G401 (cell line): ENCODE data around the gene PNKD. TPM values are rescaled to one million over a fixed set of nuclear protein-coding genes. Genes with fewer than 3 reads are reported as not detected.
"Not testable (repeated sequence)": the region's sequence is repeated elsewhere in the genome, so short reads cannot be mapped to it uniquely, and the experiment has no call there.

Experiments used
- DNase-seq: peaks from one replicate; pipeline ENCODE4 v3.0.0-alpha.2; 2015; ENCODE audit warnings: low spot score
- in situ Hi-C: cut with HindIII; loops from 2 replicates; pipeline ENCODE4 v1.10.0; 2016; ENCODE audit warnings: low sequenced_read_pairs, mixed read lengths
- total RNA-seq: library from RNA; depleted of rRNA; stranded (reverse); fragments of >200 nt; shearing (Covaris generic); gene quantifications from 2 replicates; pipeline ENCODE4 v1.2.3, GENCODE V29; 2014

Gene PNKD
- total RNA-seq, 1 experiment from 2014 or later: 37.5 TPM

DNA sequence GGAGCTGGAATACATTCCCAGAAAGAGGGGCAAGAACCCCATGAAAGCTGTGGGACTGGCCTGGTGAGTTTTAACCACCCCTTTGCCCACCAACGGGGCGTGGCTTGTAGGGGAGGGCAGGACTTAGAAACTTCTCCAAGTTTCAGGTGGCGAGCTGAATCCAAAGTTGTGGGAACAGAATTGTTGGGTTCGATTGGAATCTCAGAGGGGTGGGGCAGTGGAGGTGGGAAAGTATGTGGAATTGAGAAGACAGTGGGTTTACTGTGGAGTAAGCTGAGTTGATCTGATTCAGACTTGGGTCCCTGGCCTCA is 1.1 kb downstream of the PNKD start:
- no peak for DNase-seq
- in situ Hi-C loops: no loop called here

DNA sequence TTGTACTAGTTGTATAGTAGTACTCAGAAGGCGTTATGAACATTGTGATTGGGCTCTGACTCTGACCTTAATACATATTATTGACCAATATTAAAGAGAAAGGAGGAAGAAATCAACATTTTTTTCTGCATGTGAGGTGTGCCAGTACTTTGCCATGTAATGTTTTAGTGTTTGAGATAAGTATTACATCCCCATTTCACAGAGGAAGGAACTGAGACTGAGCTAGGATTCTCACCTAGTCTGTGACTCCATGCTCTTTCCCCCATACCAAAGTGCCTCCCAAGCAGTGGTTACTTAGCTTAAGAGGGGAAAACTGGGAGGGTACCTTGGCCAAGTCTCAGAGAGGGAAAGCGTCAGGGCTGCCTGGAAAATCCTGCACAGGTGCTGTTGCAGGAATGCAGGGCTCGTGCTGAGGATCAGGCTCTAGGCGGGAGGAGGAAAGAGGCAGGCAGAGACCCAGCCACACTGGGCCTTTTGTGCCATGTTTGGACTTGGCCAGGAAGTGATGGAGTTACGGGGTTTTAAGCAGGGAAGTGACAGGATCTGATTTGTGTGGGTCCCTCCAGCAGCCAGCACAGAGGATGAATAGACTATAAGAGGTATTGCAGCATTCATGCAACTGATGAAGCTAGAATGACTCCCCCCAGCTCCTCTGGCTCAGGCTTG is 1.7 kb downstream of the PNKD start:
- no peak for DNase-seq
- in situ Hi-C loops: no loop called here

DNA sequence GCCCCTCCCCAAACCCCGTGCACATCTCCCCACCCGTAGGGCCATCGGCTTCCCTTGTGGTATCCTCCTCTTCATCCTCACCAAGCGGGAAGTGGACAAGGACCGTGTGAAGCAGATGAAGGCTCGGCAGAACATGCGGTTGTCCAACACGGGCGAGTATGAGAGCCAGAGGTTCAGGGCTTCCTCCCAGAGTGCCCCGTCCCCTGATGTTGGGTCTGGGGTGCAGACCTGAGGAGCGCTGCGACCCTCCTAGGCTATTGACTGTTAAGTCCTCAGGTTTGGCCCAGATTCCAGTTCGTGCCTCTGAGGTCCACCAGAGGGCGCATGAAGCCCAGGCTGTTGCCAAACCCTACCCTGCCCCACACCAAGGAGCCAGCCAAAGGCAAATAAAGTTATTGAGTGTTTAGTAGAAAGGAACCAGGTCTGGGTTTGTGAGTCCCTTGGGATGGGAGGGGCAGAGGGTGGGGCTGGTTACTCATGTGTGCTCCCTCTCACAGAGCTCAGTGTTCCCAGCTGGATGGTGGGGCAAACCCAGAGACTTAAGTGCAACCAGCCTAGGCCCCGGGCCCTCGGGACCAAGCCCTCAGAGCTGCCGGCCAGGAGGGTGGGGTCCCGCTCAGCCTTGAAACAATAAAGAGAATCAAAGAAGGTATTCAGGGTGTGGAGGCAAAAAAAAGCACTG is 2.4 kb downstream of the PNKD start:
- in situ Hi-C loops: no loop called here
- DNase-seq: peak; percentile 87

DNA sequence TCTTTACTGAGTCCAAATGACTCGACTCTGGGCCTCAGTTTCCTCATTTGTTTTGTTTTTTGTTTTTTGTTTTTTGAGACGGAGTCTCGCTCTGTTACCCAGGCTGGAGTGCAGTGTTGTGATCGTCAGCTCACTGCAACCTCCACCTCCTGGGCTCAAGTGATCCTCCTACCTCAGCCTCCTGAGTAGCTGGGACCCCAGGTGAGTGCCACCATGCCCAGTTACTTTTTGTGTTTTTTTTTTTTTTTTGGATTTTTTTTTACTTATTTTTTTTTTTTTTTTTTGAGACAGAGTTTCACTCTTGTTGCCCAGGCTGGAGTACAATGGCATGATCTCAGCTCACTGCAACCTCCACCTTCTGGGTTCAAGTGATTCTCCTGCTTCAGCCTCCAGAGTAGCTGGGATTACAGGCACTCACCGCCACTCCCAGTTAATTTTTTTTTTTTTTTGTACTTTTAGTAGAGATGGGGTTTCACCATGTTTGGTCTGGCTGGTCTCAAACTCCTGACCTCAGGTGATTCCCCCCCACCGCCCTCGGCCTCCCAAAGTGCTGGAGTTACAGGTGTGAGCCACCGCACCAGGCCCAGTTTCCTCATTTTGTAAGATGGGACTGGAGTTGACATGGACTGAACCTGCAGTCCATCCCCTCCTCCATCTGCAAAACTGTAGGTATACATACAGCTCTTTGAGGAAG is 3.0 kb downstream of the PNKD start:
- DNase-seq, in situ Hi-C loops: not testable (repeated sequence)

DNA sequence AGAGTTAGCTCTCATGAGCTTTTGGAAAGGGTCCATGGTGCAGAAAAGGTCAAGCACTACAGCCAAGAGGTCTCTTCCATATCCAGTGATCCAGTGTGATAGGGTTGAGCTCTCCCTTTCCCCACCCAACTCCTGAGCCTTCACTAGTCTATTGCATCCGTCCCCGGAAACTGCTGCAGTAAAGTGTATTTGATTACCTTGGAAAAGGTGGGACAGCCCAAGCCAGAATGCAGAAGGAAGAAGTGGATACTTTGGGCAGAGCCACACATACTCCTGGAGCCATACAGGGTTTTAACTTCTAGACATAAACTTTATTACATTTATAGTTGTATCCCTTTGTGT is 3.6 kb downstream of the PNKD start:
- DNase-seq: no peak
- in situ Hi-C loops: no loop called here

DNA sequence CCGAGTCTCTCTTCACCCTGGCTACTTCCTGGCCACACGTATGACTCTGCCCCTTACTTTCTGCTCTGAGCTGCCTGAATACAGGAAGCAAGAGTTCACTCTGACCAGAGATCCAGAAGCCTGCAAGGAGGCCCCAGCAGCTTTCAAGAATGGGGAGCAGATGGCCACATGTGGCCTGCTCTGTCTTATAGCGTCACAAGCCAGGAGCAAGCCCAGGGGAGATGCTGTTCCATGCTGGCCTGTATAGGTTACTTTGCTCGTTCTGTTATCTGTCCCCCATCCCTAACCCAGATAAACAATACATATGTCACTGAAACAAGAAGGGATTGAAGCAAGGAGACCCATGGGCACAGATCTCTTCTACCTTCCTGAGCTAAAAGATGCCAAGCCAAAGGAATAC is 4.3 kb downstream of the PNKD start:
- in situ Hi-C loops: no loop called here
- DNase-seq: no peak

DNA sequence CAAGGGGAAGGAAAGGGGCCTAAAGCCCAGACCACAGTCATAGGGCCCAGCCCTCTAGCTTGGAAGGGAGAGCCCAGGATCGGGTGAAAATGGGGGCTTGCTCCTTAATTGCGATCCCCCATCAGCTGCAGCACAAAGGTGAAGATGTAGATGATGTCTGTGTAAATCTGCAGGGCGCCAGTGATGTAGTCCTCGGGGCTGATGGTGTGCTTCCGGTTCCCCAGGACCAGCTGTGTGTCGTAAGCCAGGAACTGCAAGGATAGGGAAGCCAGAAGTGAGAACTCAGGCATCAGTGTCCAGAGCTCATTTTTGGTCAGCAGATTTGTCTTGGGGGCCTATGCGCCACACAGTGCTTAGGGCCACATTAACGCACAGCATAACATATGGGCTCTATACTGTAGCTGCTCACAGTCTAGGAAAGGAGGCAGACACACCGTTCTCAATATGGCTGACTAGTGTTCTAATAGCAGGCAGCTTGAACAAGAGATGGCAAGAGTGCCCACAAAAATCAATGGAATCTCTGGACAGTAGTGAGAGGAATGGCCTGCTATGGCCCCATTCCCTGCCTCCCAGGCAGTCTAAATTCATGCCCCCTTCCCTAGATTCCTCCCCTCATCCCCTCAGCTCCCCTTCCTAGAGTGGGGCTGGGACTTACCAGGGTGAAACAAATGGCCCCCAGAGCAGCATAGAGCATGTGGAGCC is 5.2 kb downstream of the PNKD start:
- in situ Hi-C loops: no loop called here
- DNase-seq: no peak

DNA sequence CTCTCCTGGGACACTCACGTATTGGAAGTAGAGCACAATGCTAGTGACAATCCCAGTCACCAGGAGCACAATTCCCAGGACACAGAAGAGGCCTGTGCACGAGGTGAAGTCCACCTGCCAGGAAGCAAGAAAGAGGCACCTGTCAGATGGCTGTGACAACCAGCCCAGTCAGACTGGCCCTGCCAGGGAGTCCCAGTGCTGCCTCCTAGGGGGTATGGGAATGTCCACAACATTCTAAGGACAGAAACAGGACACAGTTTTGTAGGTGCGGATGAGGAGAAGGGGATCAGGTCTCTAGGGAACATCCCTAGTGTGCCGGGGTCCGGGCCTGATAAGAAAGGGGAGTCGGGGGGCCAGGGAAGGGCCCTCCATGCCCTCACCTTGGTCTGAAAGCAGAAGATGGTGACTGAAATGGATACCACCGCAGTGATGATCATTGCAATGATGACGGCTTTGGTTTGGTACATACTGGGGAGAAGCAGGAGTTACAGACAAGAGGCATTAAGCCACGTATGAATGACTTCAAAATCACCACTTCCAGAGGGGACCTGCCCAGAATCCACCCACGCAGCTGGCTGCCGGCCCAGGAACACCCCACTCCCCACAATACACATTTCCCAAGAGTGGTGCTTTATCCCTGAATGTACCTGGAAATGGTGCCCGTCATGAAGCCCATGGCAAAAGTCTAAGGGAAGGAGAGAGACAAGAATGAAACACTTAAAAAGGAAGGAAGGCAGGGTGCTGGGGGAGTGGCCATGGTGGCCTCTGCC is 6.9 kb downstream of the PNKD start:
- DNase-seq: no peak
- in situ Hi-C loops: no loop called here

DNA sequence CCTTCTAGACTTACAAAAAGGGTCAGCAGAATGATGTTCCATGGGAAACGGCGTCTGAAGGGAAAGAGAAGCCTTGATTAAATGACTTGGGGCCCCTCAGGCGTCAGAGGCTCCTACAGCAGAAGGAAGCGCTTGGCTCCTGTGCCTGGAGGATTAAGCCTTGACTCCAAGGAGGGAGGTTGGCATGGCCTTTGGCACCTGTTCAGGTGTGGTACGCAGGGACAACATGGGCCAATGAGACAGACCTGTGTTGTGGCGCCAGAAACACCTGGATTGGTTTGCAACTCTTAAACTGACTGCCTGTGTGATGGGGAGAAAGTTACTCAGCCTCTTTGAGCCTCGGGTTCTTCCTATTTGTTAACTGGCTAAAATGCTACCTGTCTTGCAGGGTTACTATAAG is 7.6 kb downstream of the PNKD start:
- in situ Hi-C loops: no loop called here
- no peak for DNase-seq

DNA sequence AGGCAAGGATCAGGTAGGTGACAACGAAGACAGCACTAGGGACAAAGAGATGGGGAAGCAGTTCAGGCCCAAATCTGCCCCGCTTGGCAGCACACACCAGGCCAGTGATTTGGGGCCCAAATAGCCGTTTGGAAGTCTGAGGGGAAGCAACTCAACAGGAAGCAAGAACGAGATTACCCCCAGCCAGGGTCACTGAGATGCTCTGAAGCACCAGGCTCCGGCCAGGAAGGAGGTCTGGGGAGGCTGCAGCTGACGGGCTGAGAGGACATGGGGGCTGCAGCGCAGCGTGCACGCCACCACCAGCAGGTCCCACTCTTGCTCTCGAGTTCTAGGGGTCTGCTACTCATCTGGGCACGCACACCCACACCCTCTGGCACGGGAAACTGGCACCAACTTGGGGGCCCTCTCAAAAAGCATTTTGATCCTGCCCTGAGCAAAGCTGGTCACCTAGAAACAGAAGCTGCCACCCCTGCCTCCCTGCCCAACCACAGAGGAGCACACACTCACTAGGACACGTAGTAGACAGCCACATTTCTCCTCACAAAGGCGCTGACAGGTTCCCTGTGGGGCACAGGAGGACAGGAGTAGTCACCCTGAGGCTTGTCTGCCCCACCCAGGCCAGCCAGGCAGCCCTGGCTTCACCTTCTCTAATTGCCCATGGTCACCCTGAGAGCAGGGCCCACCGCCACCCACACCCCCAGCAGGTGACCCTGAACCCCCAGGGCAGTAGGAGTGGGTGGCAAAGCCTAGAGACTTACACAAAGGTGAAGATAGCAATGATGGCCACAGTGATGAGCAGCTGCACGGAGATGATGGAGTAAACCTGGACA is 8.4 kb downstream of the PNKD start:
- DNase-seq: no peak
- in situ Hi-C loops: no loop called here

DNA sequence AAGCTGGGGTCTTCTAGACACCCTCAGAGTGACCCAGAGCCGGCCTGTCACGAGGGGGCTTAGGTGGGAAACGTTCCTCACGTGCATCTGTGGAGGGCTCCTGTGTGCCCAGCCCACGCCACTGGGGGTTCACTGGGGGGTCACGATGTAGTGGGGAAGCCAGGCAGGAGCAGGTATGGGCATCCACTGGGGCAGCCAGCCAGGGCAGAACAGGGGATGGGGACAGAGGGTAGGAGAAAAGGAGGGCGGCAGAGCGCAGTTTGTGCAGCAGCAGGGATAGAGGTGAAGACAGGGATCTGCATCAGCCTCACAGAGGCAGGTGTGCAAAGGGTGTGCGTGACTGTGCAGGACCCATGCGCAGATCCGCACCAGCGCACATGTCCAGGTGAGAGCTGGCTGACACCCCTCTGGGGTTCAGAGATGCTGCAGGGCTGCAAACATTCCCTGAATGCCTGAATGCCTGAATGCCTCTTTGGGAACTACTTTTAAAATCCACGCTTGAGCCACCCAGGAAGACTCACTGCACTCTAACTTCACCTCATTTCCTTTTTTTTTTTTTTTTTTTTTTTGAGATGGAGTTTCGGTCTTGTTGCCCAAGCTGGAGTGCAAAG is 10.0 kb downstream of the PNKD start:
- no peak for DNase-seq
- in situ Hi-C loops: no loop called here

DNA sequence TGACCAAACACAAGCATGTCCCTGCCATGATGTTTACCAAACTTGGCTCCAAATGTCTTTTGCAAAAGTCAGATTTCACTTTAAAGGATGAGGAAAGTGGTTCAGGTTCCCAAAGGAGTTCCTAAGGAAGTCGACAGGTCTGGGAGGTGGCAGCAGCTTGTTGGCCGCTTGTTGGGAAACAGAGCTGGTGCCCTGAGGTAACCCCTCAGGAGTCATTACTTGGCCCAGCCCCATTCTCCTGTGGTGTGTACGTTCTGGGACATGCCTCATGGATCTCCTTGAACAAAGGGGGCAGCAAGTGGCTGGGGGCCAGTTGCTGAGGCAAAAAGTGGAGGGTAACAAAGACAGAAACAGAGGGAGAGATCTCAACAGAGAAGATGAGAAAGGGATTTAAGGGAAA is 11.1 kb downstream of the PNKD start:
- peak; percentile 53 for DNase-seq
- in situ Hi-C loops: no loop called here

DNA sequence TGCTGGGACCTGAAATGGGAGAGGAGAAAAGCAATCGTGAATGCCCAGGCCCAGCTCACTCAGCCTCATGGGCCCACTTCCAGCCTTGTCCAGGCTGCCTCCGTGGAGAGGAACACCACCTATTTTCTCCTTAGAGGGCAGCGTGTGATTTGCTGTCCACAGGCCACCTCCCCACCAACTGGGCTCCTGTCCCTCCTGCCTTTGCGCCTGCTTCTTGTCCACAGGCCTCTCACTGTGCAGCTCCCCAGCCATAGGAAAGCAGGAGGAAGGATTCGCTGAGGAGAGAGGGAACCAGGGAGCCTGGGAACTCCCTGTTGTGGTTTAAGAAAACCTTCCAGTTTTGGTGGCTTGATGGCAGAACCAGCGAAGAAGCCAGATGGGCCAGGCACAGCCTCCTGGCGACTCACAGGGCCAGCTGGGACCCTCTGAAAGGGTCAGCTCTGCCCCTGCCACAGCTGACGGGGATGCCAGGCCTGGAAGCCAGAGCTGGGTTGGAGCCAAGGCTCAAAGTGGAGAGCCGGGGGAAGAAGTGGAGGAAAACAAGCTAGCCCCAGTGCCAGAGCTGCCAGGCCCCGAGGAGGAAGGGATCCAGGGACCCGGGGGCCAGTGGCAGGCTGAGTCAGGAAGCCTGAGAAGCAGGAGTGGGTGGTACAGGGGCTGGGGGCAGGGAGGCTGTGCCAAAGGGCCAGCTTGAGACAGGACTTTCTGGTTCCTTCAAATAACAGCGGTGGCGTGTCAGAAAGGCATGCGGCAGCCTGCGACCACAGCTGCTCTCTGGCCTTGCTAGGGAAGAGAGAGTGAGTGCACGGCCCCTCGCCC is 12.1 kb downstream of the PNKD start:
- DNase-seq: peak; percentile 83
- in situ Hi-C loops: no loop called here

DNA sequence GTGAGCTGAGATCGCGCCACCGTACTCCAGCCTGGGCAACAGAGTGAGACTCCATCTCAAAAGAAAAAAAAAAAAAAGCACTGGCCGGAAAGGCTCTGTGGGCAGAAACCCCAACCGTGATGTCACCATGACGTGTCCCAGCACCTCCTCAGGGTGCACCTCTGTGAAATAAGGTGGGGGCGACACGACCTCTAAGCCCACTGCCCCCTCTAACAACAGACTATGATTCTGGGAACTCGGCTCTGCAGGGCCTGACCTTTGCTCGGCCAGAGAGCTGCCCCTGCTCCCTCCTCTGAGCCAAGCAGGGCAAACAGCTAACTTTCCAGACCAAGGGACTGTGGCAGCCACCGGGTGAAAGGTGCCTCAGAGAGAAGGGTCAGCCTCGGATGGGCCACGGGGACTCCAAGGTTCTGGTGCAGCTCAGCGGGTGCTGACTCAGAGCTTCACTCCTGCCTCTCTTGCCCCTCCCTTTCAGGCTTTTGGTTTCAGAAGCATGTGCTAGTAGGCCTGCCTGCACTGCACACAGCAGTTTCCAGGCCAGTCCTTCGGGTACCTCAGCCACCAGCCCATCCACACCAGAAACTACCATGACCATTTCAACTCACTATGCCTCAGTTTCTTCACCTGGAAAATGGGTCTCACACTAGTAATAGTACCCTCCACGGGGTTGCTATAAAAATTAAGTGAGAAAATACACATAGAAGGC is 13.9 kb downstream of the PNKD start:
- in situ Hi-C loops: no loop called here
- no peak for DNase-seq

DNA sequence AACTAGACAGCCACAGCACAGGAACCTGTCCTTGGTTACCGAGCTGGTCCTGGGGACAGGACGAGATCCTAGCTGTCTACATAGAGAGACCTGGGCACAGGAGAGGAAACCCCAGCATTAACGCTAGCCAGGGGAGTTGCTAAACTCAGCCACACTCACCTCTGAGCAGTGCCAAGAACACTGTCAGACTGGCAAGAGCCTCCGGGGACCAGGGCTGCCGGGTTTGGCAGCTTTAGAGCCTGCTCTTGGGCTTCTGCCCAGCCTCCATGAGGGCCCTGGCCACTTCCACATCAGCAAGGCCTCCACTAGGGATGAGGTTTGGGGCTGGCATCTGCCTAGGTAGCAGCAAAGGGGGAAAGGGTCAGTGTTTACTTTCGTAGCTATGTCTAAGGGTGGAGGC is 15.3 kb downstream of the PNKD start:
- in situ Hi-C loops: no loop called here
- DNase-seq: peak; percentile 67

DNA sequence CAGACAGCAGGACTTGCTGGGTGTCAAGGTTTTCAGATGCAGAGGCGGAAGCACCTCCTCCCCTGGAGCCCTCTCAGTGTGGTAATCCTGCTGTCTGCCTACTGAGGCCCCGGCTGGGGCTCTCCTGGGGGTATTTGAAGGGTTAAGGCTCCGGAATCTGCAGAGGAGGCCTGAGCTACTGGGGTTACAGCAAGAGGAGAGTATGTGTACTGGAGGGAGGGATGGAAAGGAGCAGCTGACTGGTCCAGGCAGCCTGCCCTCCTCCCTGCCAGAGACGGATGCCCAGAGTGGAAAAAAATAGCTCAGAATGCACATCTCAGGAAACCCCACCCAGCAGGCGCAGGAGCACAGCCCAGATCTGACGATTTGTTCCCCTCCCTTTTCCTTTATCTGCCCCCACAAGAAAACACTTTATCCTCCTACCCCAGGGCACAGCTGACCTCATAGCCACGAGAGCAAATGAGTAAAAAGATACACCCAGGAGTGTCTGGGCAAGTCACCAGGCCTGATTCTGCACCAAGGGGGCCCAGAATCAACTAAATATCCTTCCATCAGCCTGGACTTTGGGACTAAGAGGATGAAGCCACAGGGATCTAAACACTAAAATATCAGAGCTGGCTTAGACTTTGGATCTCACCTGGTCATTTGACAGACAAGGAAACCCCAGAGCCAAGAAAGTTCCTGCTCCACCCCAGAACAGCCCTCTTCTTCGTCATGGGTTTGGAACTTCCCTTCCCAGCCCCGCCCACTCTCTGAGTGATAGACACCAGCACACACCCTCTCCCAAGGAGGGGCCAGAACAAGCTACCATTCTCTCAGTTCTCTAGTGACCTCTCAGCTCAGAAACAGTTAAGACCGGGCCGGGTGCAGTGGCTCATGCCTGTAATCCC is 16.5 kb downstream of the PNKD start:
- DNase-seq: peak; percentile 97
- in situ Hi-C loops: no loop called here
